DOHH2 (cell line): ENCODE results near the gene POLR2J.
A peak's percentile ranks its signal among the peaks of the same experiment; 100 is the strongest.
"Not testable (repeated sequence)": the region's sequence is repeated elsewhere in the genome, so short reads cannot be mapped to it uniquely, and the experiment has no call there.

ENCODE experiments used
- H3F3A ChIP-seq: fragments of 200-600 bp; sonication (generic), shearing (Covaris generic); 2 replicates; pipeline ENCODE4 v1.6.0; 2016; ENCODE audit warnings: antibody characterized with exemption, mild to moderate bottlenecking; ENCODE audit not compliant: control insufficient read depth, insufficient read depth
- H3K27ac ChIP-seq: fragments of 200-600 bp; sonication (generic); 2 replicates; pipeline ENCODE4 v1.5.1; 2014; ENCODE audit warnings: low read depth, mild to moderate bottlenecking, low read length, moderate library complexity
- H3K27me3 ChIP-seq: fragments of 200-600 bp; sonication (generic); 2 replicates; pipeline ENCODE4 v1.6.1; 2014; ENCODE audit warnings: mild to moderate bottlenecking, low read length, mixed read lengths; ENCODE audit not compliant: control insufficient read depth
- H3K36me3 ChIP-seq: fragments of 200-600 bp; sonication (generic); 2 replicates; pipeline ENCODE4 v1.6.1; 2014; ENCODE audit warnings: mild to moderate bottlenecking, low read length, moderate library complexity, mixed read lengths; ENCODE audit not compliant: control insufficient read depth
- H3K4me1 ChIP-seq: fragments of 200-600 bp; sonication (generic); 2 replicates; pipeline ENCODE4 v1.6.1; 2014; ENCODE audit warnings: mild to moderate bottlenecking, low read length, mixed read lengths; ENCODE audit not compliant: control insufficient read depth
- H3K4me2 ChIP-seq: fragments of 200-600 bp; sonication (generic); 2 replicates; pipeline ENCODE4 v1.6.0; 2014; ENCODE audit warnings: mild to moderate bottlenecking, low read length, moderate library complexity
- H3K4me3 ChIP-seq: fragments of 200-600 bp; sonication (generic); 2 replicates; pipeline ENCODE4 v1.5.1; 2014; ENCODE audit warnings: mild to moderate bottlenecking, low read length, mixed read lengths
- H3K79me2 ChIP-seq: fragments of 200-600 bp; sonication (generic); 2 replicates; pipeline ENCODE4 v1.6.1; 2014; ENCODE audit warnings: mild to moderate bottlenecking, low read length, mixed read lengths; ENCODE audit not compliant: control insufficient read depth
- H3K9me2 ChIP-seq: fragments of 200-600 bp; sonication (generic); replicated peaks from 2 replicates; pipeline ENCODE4 v1.6.1; 2014; ENCODE audit warnings: mild to moderate bottlenecking, low read length, mixed read lengths; ENCODE audit not compliant: control insufficient read depth
- H3K9me3 ChIP-seq: fragments of 200-600 bp; sonication (generic); 2 replicates; pipeline ENCODE4 v1.6.1; 2014; ENCODE audit warnings: antibody characterized with exemption, low read length, mixed read lengths; ENCODE audit not compliant: control insufficient read depth, insufficient read depth
- H4K20me1 ChIP-seq: fragments of 200-600 bp; sonication (generic); 2 replicates; pipeline ENCODE4 v1.6.0; 2014; ENCODE audit warnings: low read depth, mild to moderate bottlenecking, antibody characterized with exemption, low read length, moderate library complexity; ENCODE audit not compliant: control insufficient read depth, insufficient read depth

POLR2J gene

GRCh38 chr7:102478314-102479208, at the start of gene POLR2J:
TSS of gene POLR2J (minus strand) at chr7:102478922. CDS start at chr7:102478860, 62 bp downstream.
- H3K9me2 ChIP-seq, H3K4me1 ChIP-seq, H3K36me3 ChIP-seq, H3K27ac ChIP-seq, H3K9me3 ChIP-seq, H3K79me2 ChIP-seq, H3K27me3 ChIP-seq, H3F3A ChIP-seq, H4K20me1 ChIP-seq: not testable (repeated sequence)
- Histone ChIP-seq H3K4me2 (peak within 1 kb of the TSS; percentile 45), H3K4me3 (peak within 1 kb of the TSS; percentile 57)

GRCh38 chr7:102527822-102528793, 49.4 kb upstream of the POLR2J start:
- H3K27me3 ChIP-seq, H4K20me1 ChIP-seq, H3K36me3 ChIP-seq, H3K27ac ChIP-seq, H3K4me1 ChIP-seq, H3K9me2 ChIP-seq, H3K79me2 ChIP-seq, H3K4me2 ChIP-seq, H3K9me3 ChIP-seq, H3K4me3 ChIP-seq, H3F3A ChIP-seq: not testable (repeated sequence)

- not testable (repeated sequence) for H3K27ac ChIP-seq, H3K27me3 ChIP-seq, H3K9me2 ChIP-seq, H3K4me3 ChIP-seq, H3F3A ChIP-seq, H3K79me2 ChIP-seq, H3K9me3 ChIP-seq, H3K4me1 ChIP-seq, H3K36me3 ChIP-seq, H3K4me2 ChIP-seq, H4K20me1 ChIP-seq
These were observed 48.5 kb upstream of the POLR2J start for GRCh38 chr7:102527182-102527581.

- not testable (repeated sequence) for H3K79me2 ChIP-seq, H3K9me3 ChIP-seq, H3K4me3 ChIP-seq, H3K4me1 ChIP-seq, H3K4me2 ChIP-seq, H3K27ac ChIP-seq, H3K27me3 ChIP-seq, H3F3A ChIP-seq, H3K9me2 ChIP-seq, H4K20me1 ChIP-seq, H3K36me3 ChIP-seq
These were observed 46.1 kb upstream of the POLR2J start for GRCh38 chr7:102524803-102525202.

DNA sequence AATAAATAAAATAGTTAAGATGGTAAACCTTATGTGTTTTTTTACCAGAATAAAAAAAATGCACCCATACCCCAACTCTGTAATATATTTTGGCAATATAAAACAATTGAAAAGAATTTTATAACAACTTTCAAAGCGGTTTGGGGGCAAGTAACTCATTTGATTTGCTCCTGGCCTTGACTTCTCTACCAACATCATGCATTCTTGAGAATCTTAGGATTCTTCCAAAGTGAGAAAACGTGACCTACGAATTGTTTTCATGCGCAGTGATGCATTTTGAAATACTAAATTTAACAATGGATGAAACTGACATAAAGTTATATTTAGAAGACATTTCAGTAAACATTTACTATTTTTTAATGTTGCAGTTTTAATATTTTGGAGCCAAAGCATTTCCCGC, 42.1 kb upstream of the POLR2J start:
- not testable (repeated sequence) for H3K27ac ChIP-seq, H3K9me2 ChIP-seq, H3F3A ChIP-seq, H3K36me3 ChIP-seq, H4K20me1 ChIP-seq, H3K79me2 ChIP-seq, H3K4me2 ChIP-seq, H3K4me3 ChIP-seq, H3K9me3 ChIP-seq, H3K27me3 ChIP-seq, H3K4me1 ChIP-seq

DNA sequence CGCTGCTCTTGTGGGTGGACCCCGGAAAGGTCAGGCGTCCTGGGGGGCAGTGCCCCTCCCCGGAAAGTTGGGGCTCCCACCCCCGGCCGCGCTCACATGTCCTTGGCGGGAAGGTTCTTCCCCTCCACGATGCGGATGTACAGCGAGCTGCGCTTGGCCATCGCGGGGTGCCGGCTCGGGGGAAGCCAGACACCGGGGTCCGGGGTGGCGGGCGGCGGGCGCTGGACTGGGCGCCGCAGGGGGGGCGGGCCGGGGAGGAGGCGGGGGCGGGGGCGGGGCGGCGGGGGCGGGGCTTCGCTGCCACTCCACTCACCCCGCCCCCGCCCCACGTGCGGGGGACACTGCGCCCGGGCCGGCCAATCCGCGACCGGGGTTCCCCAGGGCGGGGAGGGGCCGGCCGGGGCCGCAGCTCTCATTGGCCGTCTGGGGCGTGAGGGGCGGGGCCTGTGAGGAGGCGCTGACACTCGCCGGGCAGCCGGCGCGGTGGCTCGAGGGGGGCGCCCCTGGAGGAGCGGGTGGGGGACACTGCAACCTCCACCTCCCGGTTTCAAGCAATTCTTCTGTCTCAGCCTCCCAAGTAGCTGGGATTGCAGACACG, 38.9 kb upstream of the POLR2J start, which contains the start of gene RASA4B:
TSS of gene RASA4B (minus strand) at position 228 of the 598 bp plus-strand sequence. CDS start at position 161, 67 bp downstream.
- not testable (repeated sequence) for H3K27ac ChIP-seq, H3K4me1 ChIP-seq, H3F3A ChIP-seq, H3K79me2 ChIP-seq, H3K4me3 ChIP-seq, H3K9me2 ChIP-seq, H3K36me3 ChIP-seq, H3K9me3 ChIP-seq, H3K27me3 ChIP-seq, H4K20me1 ChIP-seq
- H3K4me2 ChIP-seq: 0 out of 2 replicates have a peak within 1 kb of the TSS, but pooled peaks have one; percentile 33

- H3K9me3 ChIP-seq, H3K79me2 ChIP-seq, H3K27ac ChIP-seq, H3K27me3 ChIP-seq, H3K4me3 ChIP-seq, H3K9me2 ChIP-seq, H3K36me3 ChIP-seq, H4K20me1 ChIP-seq, H3K4me2 ChIP-seq, H3K4me1 ChIP-seq, H3F3A ChIP-seq: not testable (repeated sequence)
These were observed 38.2 kb upstream of the POLR2J start for GRCh38 chr7:102516951-102517350.
